Fibroblast of lung (primary cell): ENCODE measurements around the gene CRIP1. TPM values are rescaled to one million over a fixed set of nuclear protein-coding genes. Genes with fewer than 3 reads are reported as not detected.

Experiments
- DNase-seq, 2 donors: peaks; one replicate each; pipeline versions ENCODE4 v3.0.0 to v3.0.0-alpha.2; 2010; ENCODE audit warnings: low read depth in 2 of 2
- H2AFZ ChIP-seq: 2 replicates; pipeline ENCODE4 v1.5.1; 2012; ENCODE audit warnings: low read length, control low read depth, inconsistent platforms
- H3K27ac ChIP-seq: 2 replicates; pipeline ENCODE4 v1.5.1; 2011; ENCODE audit warnings: low read length, control low read depth; ENCODE audit not compliant: insufficient read depth
- H3K27me3 ChIP-seq: 2 replicates; pipeline ENCODE4 v1.5.1; 2011; ENCODE audit warnings: mild to moderate bottlenecking, low read length; ENCODE audit not compliant: control insufficient read depth, insufficient read depth
- H3K36me3 ChIP-seq: 2 replicates; pipeline ENCODE4 v1.5.1; 2011; ENCODE audit warnings: low read length; ENCODE audit not compliant: control insufficient read depth, insufficient read depth
- H3K4me1 ChIP-seq: 2 replicates; pipeline ENCODE4 v1.5.1; 2011; ENCODE audit warnings: low read length; ENCODE audit not compliant: control insufficient read depth, insufficient read depth; ENCODE audit errors: extremely low read depth
- H3K4me2 ChIP-seq: 2 replicates; pipeline ENCODE4 v1.5.1; 2011; ENCODE audit warnings: low read length, control low read depth; ENCODE audit not compliant: insufficient read depth; ENCODE audit errors: extremely low read depth
- H3K4me3 ChIP-seq, 4 experiments: fragments of 200-600 bp in 1 of 4; sonication (generic) in 1 of 4; replicated peaks in 1 of 4; 2 replicates each; pipeline ENCODE4 v1.5.1; 2011 to 2016; ENCODE audit warnings: low read length in 4 of 4, low read depth in 3 of 4, mild to moderate bottlenecking in 3 of 4, control low read depth in 2 of 4, inconsistent platforms in 1 of 4, mixed read lengths in 1 of 4; ENCODE audit not compliant: insufficient read depth in 1 of 4; ENCODE audit errors: control extremely low read depth in 1 of 4
- H3K79me2 ChIP-seq: 2 replicates; pipeline ENCODE4 v1.5.1; 2012; ENCODE audit warnings: mild to moderate bottlenecking, low read length, inconsistent platforms; ENCODE audit not compliant: control insufficient read depth, insufficient read depth
- H3K9ac ChIP-seq: 2 replicates; pipeline ENCODE4 v1.5.1; 2011; ENCODE audit warnings: mild to moderate bottlenecking, low read length, control low read depth; ENCODE audit not compliant: insufficient read depth
- H3K9me3 ChIP-seq: 2 replicates; pipeline ENCODE4 v1.5.1; 2012; ENCODE audit warnings: low read depth, low read length; ENCODE audit not compliant: control insufficient read depth, insufficient read depth
- H4K20me1 ChIP-seq: 2 replicates; pipeline ENCODE4 v1.5.1; 2011; ENCODE audit warnings: low read length; ENCODE audit not compliant: control insufficient read depth, insufficient read depth; ENCODE audit errors: extremely low read depth
- EZH2 ChIP-seq: IDR thresholded peaks from 2 replicates; pipeline ENCODE4 v1.5.1; 2012; ENCODE audit warnings: low read length, control low read depth, mild to moderate bottlenecking; ENCODE audit errors: missing control alignments
- polyA plus RNA-seq, 2 donors: library from polyadenylated mRNA; depleted of rRNA in 1 of 2; stranded (reverse) in 1 of 2; unstranded in 1 of 2; fragments of >200 nt; gene quantifications; 2 replicates each; pipeline ENCODE4 v1.2.1, GENCODE V29; 2011 to 2012; ENCODE audit warnings: missing spikeins in 1 of 2
- total RNA-seq: library from RNA; depleted of rRNA; stranded (reverse); fragments of >200 nt; gene quantifications from 2 replicates; pipeline ENCODE4 v1.2.1, GENCODE V29; 2014
- TF ChIP-seq, protein P1 (sequence below), 2 donors: IDR thresholded peaks in 1 of 2; conservative IDR thresholded peaks in 1 of 2; 1 replicate in 1 of 2; 2 replicates in 1 of 2; pipeline ENCODE4 v1.5.1; 2011 to 2012; ENCODE audit warnings: low read length in 2 of 2, control low read depth in 1 of 2, inconsistent platforms in 1 of 2, low read depth in 1 of 2, mild to moderate bottlenecking in 1 of 2

Gene CRIP1
- total and polyA plus RNA-seq, 2 donors (not counting 1 experiment from before 2014, with no cell fraction given), result 2.5 to 3.0 TPM

DNA sequence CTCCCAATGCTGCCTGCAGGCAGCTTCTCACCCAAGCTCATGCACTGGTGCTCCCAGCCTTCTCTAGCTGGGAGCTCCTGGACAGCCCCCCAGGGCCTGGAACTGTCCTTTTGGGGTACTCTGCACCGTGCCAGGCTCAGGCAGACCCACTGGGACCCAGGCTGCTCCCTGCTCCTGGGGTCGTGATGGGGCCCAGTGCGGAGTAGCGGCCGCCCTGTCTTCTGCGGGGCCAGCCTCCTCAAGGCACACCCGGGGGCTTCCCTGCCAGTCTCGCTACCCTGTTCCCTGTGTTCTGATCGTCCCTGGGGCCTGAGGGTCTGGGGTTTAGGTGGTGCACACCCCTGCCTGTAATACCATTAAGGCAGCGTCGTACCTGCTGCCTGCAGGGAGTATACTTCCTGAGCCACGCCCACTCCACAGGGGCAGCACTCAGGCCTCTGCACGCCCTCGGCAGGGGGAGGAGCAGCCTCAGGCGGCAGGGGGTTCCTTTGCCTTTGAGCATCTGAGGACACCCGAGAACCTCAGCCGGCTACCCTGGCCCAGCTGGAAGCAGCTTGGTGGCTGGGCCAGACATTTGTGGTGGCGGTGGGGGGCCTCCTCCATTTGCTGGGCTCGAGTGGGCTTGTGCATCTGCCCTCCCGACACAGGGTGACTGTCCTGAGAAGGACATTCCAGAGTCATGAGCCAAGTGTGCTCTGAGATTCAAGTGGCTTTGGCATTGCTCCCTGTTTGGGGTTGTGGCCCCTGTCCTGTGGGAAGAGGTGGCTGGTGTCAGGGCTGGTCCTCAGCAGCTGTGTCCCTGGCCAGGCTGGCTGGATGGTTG lies 21.3 kb upstream of the CRIP1 start:
- Histone ChIP-seq H3K27ac (no peak overlapping the region), H3K4me1 (peaks cover 7% of the 10 kb centered on the region), H4K20me1 (no peaks in the 10 kb centered on the region), H3K27me3 (no peaks in the 10 kb centered on the region), H2AFZ (no peak overlapping the region), H3K9ac (no peak overlapping the region), H3K79me2 (no peaks in the 10 kb centered on the region), H3K36me3 (peaks cover 39% of the 10 kb centered on the region), H3K4me2 (no peak overlapping the region), H3K9me3 (no peaks in the 10 kb centered on the region), H3K4me3 (no peak overlapping the region)
- DNase-seq, result peak in 1 of 2 donors; percentile 20
- TF ChIP-seq, protein P1, sequence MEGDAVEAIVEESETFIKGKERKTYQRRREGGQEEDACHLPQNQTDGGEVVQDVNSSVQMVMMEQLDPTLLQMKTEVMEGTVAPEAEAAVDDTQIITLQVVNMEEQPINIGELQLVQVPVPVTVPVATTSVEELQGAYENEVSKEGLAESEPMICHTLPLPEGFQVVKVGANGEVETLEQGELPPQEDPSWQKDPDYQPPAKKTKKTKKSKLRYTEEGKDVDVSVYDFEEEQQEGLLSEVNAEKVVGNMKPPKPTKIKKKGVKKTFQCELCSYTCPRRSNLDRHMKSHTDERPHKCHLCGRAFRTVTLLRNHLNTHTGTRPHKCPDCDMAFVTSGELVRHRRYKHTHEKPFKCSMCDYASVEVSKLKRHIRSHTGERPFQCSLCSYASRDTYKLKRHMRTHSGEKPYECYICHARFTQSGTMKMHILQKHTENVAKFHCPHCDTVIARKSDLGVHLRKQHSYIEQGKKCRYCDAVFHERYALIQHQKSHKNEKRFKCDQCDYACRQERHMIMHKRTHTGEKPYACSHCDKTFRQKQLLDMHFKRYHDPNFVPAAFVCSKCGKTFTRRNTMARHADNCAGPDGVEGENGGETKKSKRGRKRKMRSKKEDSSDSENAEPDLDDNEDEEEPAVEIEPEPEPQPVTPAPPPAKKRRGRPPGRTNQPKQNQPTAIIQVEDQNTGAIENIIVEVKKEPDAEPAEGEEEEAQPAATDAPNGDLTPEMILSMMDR (conservative IDR thresholded peaks at IDR 0.05 in 1 of 2, IDR thresholded peaks at IDR 0.05 in 1 of 2; ENCODE audit: low read depth in 1 of 2, low read length in 2 of 2), result no peak
- no peak for TF ChIP-seq EZH2

GRCh38 chr14:105466531-105467248 lies 20.0 kb upstream of the CRIP1 start:
- Histone ChIP-seq H3K27me3 (no peaks in the 10 kb centered on the region), H3K4me1 (peaks cover 9% of the 10 kb centered on the region), H3K4me2 (no peak overlapping the region), H3K9ac (no peak overlapping the region), H3K9me3 (no peaks in the 10 kb centered on the region), H2AFZ (no peak overlapping the region), H3K79me2 (no peaks in the 10 kb centered on the region), H4K20me1 (no peaks in the 10 kb centered on the region), H3K4me3 (no peak overlapping the region), H3K36me3 (peaks cover 32% of the 10 kb centered on the region), H3K27ac (no peak overlapping the region)
- DNase-seq, result no peak
- TF ChIP-seq EZH2, result no peak
- TF ChIP-seq, protein P1 (conservative IDR thresholded peaks at IDR 0.05 in 1 of 2, IDR thresholded peaks at IDR 0.05 in 1 of 2; ENCODE audit: low read depth in 1 of 2, low read length in 2 of 2), result no peak

GRCh38 chr14:105467249-105467941 lies 19.3 kb upstream of the CRIP1 start:
- DNase-seq, result no peak
- H3K27ac ChIP-seq, result no peak overlapping the region
- no peaks in the 10 kb centered on the region for H3K9me3 ChIP-seq
- peaks cover 12% of the 10 kb centered on the region for H3K4me1 ChIP-seq
- H3K4me2 ChIP-seq, result no peak overlapping the region
- peaks cover 32% of the 10 kb centered on the region for H3K36me3 ChIP-seq
- H3K9ac ChIP-seq, result no peak overlapping the region
- H4K20me1 ChIP-seq, result no peaks in the 10 kb centered on the region
- no peaks in the 10 kb centered on the region for H3K79me2 ChIP-seq
- no peak overlapping the region for H2AFZ ChIP-seq
- H3K27me3 ChIP-seq, result no peaks in the 10 kb centered on the region
- TF ChIP-seq, protein P1 (conservative IDR thresholded peaks at IDR 0.05 in 1 of 2, IDR thresholded peaks at IDR 0.05 in 1 of 2; ENCODE audit: low read depth in 1 of 2, low read length in 2 of 2), result no peak
- TF ChIP-seq EZH2, result no peak
- H3K4me3 ChIP-seq, result no peak overlapping the region
